NCI-H2029 (cell line): ENCODE data around the gene IGSF9.

ENCODE experiments used
- DNase-seq: peaks from one replicate; lab custom pipeline; 2025; lab: John Stamatoyannopoulos, UW

IGSF9 gene

DNA sequence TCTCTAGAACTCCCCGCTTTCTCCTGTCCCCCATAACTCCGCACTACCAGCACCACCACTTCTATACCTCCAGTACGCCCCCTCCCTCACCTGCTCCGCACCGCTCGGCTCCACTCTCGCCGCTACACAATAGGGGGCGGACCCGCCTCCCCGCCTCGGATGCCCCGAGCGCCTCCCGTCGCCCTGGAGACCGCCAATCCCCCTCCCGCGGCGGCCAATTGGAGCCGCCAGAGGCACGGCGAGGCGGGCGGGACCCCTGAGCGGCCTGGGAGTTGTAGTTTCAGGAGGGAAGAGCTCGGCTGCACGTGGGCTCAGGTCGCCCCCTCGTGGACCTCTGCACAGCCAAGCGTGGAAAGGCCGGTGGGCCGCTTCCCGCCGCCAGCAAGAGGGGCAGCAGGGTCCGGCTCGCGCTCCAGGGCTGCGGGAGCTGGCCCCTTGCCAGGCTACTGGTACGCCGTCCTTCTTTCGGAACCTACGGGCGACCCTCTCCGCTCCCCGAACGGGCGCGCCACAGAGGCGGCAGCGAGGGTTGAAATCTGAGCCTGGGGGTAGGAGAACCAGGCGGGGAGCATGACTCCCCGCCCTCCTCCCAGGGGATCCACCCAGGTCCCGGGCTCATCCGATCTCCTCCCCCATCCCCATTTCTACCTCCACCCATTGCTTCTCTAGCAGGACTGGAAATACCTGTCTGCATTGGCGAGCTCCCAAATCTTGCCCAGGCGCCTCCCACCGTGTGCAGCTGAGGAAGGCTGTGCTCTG is at the start of gene IGSF9:
TSS of gene IGSF9 (minus strand) at position 131 of the 759 bp plus-strand sequence. CDS start 2,159 bp downstream, outside the sequence.
- peak; percentile 73 for DNase-seq

GRCh38 chr1:159994896-159995295 is 49.5 kb upstream of the IGSF9 start:
- DNase-seq: no peak

- DNase-seq: no peak
Observed at GRCh38 chr1:159993911-159994310, 48.5 kb upstream of the IGSF9 start.

GRCh38 chr1:159992161-159992560 is 46.7 kb upstream of the IGSF9 start:
- no peak for DNase-seq

GRCh38 chr1:159991513-159991912 is 46.1 kb upstream of the IGSF9 start:
- DNase-seq: no peak

DNA sequence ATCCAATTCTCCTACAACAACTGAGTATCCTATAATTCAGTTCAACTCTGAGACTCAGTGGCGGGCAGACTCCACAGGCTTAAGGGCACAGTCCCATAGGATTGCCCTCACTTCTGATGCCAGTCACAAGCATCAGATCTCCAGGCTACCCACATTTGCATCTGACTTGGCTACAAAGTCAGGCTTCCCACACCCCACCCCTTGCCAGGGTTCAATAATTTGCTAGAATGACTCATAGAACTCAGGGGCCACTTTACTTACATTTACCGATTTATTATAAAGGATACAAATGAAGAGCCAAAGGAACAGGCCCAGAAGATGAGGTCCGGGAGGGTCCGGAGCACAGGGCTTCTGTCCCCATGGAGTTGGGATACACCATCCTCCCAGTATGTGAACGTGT is 44.6 kb upstream of the IGSF9 start:
- no peak for DNase-seq

- no peak for DNase-seq
Observed at GRCh38 chr1:159989581-159989980, 44.2 kb upstream of the IGSF9 start.

DNA sequence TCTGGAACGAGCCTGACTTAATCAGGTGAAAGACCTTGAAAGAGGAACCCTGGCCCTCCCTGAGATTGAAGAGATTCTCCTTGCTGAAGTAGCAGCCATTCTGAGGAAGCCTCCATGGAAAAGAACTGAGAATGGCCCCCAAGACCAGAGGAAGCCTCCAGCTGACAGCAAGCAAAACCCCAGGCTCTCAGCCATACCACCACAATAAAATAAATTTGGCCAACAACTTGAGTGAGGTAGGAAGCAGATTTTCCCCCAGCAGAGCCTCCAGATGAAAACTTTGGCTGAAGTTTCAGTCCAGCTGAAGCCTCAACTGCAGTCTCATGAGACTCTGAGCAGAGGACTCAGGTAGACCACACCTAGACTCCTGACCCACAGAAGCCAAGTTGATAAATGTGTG is 42.6 kb upstream of the IGSF9 start:
- DNase-seq: no peak

GRCh38 chr1:159987186-159987585 is 41.8 kb upstream of the IGSF9 start:
- DNase-seq: no peak

DNA sequence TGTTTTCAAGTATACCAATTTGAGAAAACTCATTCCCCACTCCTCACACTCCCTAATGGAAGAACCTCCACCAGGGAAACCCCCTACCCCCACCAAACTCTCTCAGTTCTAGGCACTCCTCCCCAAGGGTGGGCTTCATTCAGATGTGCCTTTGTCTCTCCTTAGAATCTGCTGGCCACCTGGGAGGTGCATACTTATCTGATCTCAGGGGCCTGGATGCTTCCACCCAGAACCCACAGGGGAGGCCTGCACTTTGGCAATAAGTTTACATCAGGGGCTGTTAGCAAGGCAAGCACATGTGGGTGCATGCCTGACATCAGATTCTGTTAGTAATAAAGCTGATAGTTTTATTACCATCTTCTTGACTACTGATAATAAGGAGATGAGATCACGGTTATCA is 41.1 kb upstream of the IGSF9 start:
- DNase-seq: no peak

GRCh38 chr1:159986093-159986492 is 40.7 kb upstream of the IGSF9 start:
- DNase-seq: no peak

DNA sequence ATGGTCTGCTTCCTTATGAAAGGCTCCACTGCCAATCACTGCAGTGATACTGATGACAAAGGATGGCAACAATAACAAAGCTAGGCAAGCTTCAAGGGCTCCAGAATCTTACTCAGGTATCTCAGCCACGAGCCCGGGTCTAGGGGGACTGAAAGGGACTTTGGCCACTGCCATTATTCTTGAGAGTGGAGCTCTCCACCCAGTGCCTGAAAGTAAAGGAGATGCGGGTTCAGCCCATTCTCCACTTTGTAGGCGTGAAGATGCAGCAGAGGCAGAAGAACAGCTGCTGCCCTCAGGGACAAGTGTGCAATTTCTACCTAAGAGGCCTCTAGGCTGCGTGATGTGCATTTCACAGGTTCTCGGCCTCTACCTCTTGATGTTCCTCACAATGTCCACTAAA is 40.1 kb upstream of the IGSF9 start:
- DNase-seq: no peak

- DNase-seq: no peak
Observed at GRCh38 chr1:159983681-159984080, 38.3 kb upstream of the IGSF9 start.

DNA sequence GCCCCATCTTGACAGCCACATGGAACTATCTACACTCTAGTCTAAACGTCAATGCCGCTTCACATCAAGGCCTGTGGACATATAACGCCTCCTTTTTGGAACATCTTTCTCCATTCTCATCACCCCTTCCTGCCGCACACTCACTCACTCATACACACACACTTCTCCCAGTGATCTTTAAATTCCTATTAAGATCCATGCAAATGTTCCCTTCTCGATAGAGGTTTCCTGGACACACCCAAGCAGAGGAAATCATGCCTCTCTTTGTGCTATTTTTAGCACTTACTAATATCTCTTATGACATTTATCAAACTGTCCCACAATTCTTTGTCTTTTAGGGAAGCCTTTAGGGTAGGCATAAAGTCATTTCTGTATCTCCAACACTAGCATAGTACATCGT is 36.9 kb upstream of the IGSF9 start:
- DNase-seq: no peak

DNA sequence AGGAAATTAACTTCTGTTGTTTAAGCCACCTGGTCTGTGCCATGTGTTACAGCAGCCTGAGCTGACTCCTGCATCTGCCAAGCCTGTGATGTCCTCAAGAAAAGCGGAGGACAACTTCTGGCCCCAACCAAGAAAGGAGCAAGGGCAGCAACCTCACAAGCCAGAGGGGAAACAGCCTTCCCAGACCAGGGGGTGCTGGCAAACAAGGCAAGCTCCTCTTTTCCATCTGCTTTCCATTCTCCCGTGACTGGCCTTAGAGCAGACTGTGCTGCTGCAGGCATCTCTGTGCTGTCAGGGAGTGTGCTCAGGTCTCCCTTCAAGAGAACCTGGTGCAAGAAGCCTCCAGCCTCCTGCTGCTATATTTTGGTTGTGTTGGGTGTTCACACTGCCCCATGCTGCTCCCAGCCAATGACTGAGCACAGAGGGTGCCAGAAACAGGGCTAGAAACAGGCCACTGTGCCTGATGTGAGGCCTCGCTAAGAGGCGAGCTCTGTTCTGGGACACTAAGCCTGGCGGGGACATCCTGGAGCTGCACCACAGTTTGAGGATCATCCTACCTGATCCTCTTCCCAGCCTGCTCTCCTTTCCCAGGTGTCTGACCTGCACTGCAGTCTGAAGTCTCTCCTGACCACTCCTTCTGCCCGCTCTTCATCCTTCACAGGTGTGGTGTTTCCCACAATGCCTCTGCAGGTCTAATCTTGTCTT is 36.1 kb upstream of the IGSF9 start:
- DNase-seq: no peak

- no peak for DNase-seq
Observed at GRCh38 chr1:159980786-159981185, 35.4 kb upstream of the IGSF9 start.

GRCh38 chr1:159980076-159980475 is 34.7 kb upstream of the IGSF9 start:
- DNase-seq: no peak

DNA sequence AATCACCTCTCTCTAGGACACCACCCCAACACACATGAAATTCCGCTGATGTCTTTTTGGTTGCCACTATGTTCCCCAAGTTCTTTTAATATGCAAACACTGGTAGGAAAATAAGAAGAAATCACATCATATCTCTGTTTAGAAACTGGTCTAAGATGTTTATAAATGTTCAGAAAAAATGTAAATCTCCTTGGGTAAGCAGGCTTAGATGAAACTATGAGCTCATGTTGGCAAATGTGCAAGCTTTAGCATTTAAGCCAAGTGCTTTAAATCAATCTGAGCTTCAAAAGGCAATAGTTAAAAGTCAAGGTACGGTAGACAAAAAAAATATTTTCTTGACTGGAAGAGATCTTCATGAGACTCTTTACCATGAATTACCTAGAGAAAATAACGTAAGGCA is 33.8 kb upstream of the IGSF9 start:
- DNase-seq: no peak

DNA sequence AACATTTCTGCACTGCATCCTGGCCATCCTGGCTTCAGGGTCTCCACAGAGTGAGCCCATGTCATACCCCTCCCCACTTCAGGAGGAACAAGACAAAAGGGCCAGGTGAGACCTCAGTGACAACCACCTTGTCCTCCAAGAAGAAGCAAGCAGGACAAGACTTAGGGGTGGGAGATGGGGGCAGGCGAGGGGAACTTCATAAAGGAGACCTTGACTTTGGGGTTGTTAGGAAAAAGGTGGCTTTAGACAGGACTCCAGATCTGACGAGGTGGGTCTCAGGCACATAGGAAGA is 32.6 kb upstream of the IGSF9 start:
- no peak for DNase-seq

GRCh38 chr1:159977364-159978106 is 32.1 kb upstream of the IGSF9 start:
- no peak for DNase-seq

DNA sequence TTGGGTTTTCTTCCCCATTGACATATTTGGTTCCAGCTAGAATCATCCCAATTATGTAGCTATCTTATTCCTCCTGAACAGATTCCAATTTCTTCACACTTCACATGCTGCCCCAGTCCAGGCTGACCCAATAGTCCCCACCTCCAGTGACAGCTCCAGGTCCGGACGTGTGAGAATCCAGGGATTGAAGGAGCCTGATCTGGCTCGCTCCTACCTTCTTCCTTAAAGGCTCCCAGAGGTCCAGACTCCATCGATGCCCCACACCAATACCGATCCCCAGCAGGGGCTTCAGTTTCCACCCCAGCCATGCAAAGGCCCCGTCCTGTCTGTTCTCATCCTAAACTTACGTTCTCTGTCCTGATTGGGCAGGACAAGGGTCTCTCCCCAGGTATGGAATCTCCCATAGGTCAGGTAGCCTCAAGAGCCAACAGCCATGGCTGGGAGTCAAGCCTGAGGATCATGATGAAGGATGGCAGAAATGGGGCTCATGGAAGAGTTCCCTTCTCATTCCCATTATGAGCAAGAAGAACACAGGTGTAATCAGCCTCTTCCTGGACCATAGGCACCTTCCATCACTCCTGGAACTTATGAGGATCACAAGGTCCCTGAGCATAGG is 29.0 kb upstream of the IGSF9 start:
- no peak for DNase-seq

- no peak for DNase-seq
Observed at GRCh38 chr1:159973350-159973940, 28.0 kb upstream of the IGSF9 start.
